Loucy (cell line): Measurements from ENCODE around the gene CSNK2A2.

Experiments used
- EZH2phosphoT487 ChIP-seq: fragments of 200-600 bp; IDR thresholded peaks from 2 replicates; pipeline ENCODE4 v1.6.1; 2018; ENCODE audit warnings: antibody characterized with exemption, mild to moderate bottlenecking, moderate library complexity, borderline replicate concordance
- TF ChIP-seq, protein P1 (sequence below): fragments of 200-600 bp; sonication (generic); conservative IDR thresholded peaks from 2 replicates; pipeline ENCODE4 v1.5.1; 2014; ENCODE audit warnings: mild to moderate bottlenecking, antibody characterized with exemption, low read length

DNA sequence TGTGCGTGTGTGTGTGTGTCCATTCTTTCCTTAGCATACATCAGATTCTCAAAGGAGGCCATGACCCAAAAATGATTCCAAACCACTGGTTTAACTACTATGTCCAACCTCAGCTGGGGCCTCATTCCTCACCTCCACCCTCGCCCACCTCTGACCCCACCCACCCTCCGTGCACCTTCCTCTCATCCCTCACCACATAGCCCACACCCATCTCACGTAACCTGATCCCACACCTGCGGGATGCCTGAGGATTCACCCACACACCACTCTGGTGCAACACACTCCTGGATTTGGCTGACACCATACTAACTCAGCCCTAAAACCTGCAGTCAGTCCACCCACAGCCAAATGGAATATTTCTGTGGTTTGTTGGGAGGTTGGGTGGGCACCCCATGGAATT, 3.3 kb upstream of the CSNK2A2 start:
- TF ChIP-seq, protein P1, sequence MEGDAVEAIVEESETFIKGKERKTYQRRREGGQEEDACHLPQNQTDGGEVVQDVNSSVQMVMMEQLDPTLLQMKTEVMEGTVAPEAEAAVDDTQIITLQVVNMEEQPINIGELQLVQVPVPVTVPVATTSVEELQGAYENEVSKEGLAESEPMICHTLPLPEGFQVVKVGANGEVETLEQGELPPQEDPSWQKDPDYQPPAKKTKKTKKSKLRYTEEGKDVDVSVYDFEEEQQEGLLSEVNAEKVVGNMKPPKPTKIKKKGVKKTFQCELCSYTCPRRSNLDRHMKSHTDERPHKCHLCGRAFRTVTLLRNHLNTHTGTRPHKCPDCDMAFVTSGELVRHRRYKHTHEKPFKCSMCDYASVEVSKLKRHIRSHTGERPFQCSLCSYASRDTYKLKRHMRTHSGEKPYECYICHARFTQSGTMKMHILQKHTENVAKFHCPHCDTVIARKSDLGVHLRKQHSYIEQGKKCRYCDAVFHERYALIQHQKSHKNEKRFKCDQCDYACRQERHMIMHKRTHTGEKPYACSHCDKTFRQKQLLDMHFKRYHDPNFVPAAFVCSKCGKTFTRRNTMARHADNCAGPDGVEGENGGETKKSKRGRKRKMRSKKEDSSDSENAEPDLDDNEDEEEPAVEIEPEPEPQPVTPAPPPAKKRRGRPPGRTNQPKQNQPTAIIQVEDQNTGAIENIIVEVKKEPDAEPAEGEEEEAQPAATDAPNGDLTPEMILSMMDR = no peak
- no peak for TF ChIP-seq EZH2phosphoT487
